ENCODE results near the gene PRLR.

PRLR gene

DNA sequence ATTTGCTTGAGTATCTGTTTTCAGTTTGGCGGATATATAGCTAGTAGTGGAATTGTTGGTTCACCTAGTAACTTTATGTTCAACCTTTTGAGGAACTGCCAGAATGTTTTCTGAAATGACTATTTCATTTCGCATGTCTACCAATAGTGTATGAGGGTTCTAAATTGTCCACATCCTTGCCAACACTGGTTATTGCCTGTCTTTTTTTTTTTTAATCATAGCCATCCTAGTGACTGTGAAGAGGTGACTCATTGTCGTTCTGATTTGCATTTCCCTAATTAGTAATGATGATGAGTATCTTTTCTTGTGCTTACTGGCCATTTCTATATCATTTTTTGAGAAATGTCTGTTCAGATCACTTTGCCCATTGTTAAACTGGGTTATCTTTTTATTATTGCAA lies 52.5 kb downstream of the PRLR start:
- no peak for DNase-seq
- no peak overlapping the region for H2AFZ ChIP-seq (ENCODE audit: low read length)
- H3K4me1 ChIP-seq (ENCODE audit: low read length) = no peaks in the 10 kb centered on the region
- no peaks in the 10 kb centered on the region for H3F3A ChIP-seq (ENCODE audit: insufficient read depth, low read length)
- H3K9ac ChIP-seq (ENCODE audit: low read length) = no peak overlapping the region
- no peak overlapping the region for H3K4me3 ChIP-seq (ENCODE audit: low read length)
- no peak overlapping the region for H3K4me2 ChIP-seq (ENCODE audit: low read depth, low read length)
- H3K9me2 ChIP-seq (replicated peaks; ENCODE audit: insufficient read depth, low read length) = no peaks in the 10 kb centered on the region
- H3K79me2 ChIP-seq (ENCODE audit: low read length) = no peaks in the 10 kb centered on the region
- no peaks in the 10 kb centered on the region for H3K36me3 ChIP-seq (replicated peaks; ENCODE audit: insufficient read depth, low read length)
- no peaks in the 10 kb centered on the region for H4K20me1 ChIP-seq (ENCODE audit: insufficient read depth, low read length)
- H3K27ac ChIP-seq (ENCODE audit: low read length) = no peak overlapping the region
- TF ChIP-seq EZH2phosphoT487 (IDR thresholded peaks at IDR 0.05; ENCODE audit: low read length) (no peak), EZH2 (optimal IDR thresholded peaks at IDR 0.05; ENCODE audit: low read depth, low read length) (no peak)
- TF ChIP-seq, protein P1, sequence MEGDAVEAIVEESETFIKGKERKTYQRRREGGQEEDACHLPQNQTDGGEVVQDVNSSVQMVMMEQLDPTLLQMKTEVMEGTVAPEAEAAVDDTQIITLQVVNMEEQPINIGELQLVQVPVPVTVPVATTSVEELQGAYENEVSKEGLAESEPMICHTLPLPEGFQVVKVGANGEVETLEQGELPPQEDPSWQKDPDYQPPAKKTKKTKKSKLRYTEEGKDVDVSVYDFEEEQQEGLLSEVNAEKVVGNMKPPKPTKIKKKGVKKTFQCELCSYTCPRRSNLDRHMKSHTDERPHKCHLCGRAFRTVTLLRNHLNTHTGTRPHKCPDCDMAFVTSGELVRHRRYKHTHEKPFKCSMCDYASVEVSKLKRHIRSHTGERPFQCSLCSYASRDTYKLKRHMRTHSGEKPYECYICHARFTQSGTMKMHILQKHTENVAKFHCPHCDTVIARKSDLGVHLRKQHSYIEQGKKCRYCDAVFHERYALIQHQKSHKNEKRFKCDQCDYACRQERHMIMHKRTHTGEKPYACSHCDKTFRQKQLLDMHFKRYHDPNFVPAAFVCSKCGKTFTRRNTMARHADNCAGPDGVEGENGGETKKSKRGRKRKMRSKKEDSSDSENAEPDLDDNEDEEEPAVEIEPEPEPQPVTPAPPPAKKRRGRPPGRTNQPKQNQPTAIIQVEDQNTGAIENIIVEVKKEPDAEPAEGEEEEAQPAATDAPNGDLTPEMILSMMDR (IDR thresholded peaks at IDR 0.05; ENCODE audit: low read length) = no peak
- no peaks in the 10 kb centered on the region for H3K9me3 ChIP-seq (replicated peaks; ENCODE audit: insufficient read depth, low read length)
- H3K27me3 ChIP-seq (replicated peaks; ENCODE audit: insufficient read depth, low read length) = no peaks in the 10 kb centered on the region

DNA sequence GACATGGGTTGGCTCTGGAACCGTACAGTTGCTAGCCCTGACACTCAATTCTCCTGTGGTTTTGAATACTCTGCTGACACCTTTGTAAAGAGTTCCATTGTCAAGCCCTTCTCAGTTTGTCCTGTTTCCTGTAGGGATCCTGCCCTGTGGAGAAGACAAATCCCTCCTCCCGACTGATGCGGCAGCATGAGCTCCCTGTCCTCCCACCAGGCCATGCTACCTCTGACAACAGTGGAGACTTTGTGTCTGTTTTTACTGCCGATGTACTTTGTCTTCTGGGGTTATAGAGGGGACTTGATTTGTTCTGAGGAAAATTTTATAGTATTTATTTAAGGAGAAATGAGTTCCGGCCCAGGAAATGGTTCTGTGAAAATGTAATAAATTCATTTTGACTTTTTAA lies 57.8 kb downstream of the PRLR start:
- Histone ChIP-seq H3K9ac (ENCODE audit: low read length) (no peak overlapping the region), H3K27ac (ENCODE audit: low read length) (no peak overlapping the region), H3K79me2 (ENCODE audit: low read length) (no peaks in the 10 kb centered on the region), H3K27me3 (replicated peaks; ENCODE audit: insufficient read depth, low read length) (no peaks in the 10 kb centered on the region), H3F3A (ENCODE audit: insufficient read depth, low read length) (no peaks in the 10 kb centered on the region), H2AFZ (ENCODE audit: low read length) (no peak overlapping the region), H3K4me2 (ENCODE audit: low read depth, low read length) (no peak overlapping the region), H3K36me3 (replicated peaks; ENCODE audit: insufficient read depth, low read length) (no peaks in the 10 kb centered on the region), H4K20me1 (ENCODE audit: insufficient read depth, low read length) (no peaks in the 10 kb centered on the region), H3K9me3 (replicated peaks; ENCODE audit: insufficient read depth, low read length) (no peaks in the 10 kb centered on the region), H3K4me1 (ENCODE audit: low read length) (no peaks in the 10 kb centered on the region), H3K9me2 (replicated peaks; ENCODE audit: insufficient read depth, low read length) (no peaks in the 10 kb centered on the region), H3K4me3 (ENCODE audit: low read length) (no peak overlapping the region)
- DNase-seq = no peak
- no peak for TF ChIP-seq EZH2phosphoT487 (IDR thresholded peaks at IDR 0.05; ENCODE audit: low read length)
- TF ChIP-seq, protein P1 (IDR thresholded peaks at IDR 0.05; ENCODE audit: low read length) = no peak
- TF ChIP-seq EZH2 (optimal IDR thresholded peaks at IDR 0.05; ENCODE audit: low read depth, low read length) = no peak

DNA sequence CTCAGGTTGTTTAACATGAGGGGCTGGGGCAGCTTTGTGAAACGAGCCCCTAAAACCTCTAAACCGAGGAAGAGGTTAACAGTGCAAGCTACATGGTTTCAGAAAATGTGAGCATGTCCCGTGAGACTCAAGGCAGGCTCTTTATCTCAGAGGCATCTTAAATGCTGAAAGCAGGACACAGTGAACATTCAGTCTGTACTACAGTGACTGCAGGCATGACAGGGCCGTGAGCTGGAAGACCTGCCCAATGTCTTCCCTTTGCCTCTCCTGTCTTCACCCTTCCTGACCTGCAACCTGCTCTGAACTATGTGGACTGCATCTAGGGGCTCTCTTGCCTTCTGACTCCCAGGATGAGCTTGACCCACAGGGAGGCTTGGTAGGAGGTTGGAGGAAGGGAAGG lies 58.3 kb downstream of the PRLR start:
- no peak overlapping the region for H3K4me2 ChIP-seq (ENCODE audit: low read depth, low read length)
- H3K9ac ChIP-seq (ENCODE audit: low read length) = no peak overlapping the region
- H3K27me3 ChIP-seq (replicated peaks; ENCODE audit: insufficient read depth, low read length) = no peaks in the 10 kb centered on the region
- H4K20me1 ChIP-seq (ENCODE audit: insufficient read depth, low read length) = no peaks in the 10 kb centered on the region
- no peaks in the 10 kb centered on the region for H3K79me2 ChIP-seq (ENCODE audit: low read length)
- H3K4me1 ChIP-seq (ENCODE audit: low read length) = no peaks in the 10 kb centered on the region
- no peaks in the 10 kb centered on the region for H3K36me3 ChIP-seq (replicated peaks; ENCODE audit: insufficient read depth, low read length)
- DNase-seq = no peak
- H3K9me3 ChIP-seq (replicated peaks; ENCODE audit: insufficient read depth, low read length) = no peaks in the 10 kb centered on the region
- no peak overlapping the region for H2AFZ ChIP-seq (ENCODE audit: low read length)
- H3K4me3 ChIP-seq (ENCODE audit: low read length) = no peak overlapping the region
- no peak overlapping the region for H3K27ac ChIP-seq (ENCODE audit: low read length)
- H3F3A ChIP-seq (ENCODE audit: insufficient read depth, low read length) = no peaks in the 10 kb centered on the region
- TF ChIP-seq, protein P1 (IDR thresholded peaks at IDR 0.05; ENCODE audit: low read length) = no peak
- no peak for TF ChIP-seq EZH2phosphoT487 (IDR thresholded peaks at IDR 0.05; ENCODE audit: low read length)
- TF ChIP-seq EZH2 (optimal IDR thresholded peaks at IDR 0.05; ENCODE audit: low read depth, low read length) = no peak
- H3K9me2 ChIP-seq (replicated peaks; ENCODE audit: insufficient read depth, low read length) = no peaks in the 10 kb centered on the region

Measured in MM.1S (cell line).